B cell (primary cell): ENCODE measurements around the gene YIPF2. TPM values are rescaled to one million over a fixed set of nuclear protein-coding genes. Genes with fewer than 3 reads are reported as not detected.

Experiments
- ATAC-seq: fragments of 200-7000 bp; cut with Tn5 transposase; one replicate; pipeline ENCODE4 v1.10.0; 2021; ENCODE audit warnings: low read depth, mild to moderate bottlenecking, moderate number of reproducible peaks, moderate library complexity
- CTCF ChIA-PET: fragments of 350-600 bp; sonication (Branson Sonifier 250); formaldehyde crosslinking; loops from one replicate; lab custom pipeline; 2021; ENCODE audit warnings: antibody characterized with exemption, inconsistent platforms; lab: Charles Lee
- POLR2A ChIA-PET: fragments of 350-600 bp; sonication (Branson Sonifier 250); formaldehyde crosslinking; loops from one replicate; lab custom pipeline; 2021; ENCODE audit warnings: antibody characterized with exemption; lab: Charles Lee
- DNase-seq: peaks from one replicate; pipeline ENCODE4 v3.0.0; 2013
- H2AFZ ChIP-seq: 2 replicates; pipeline ENCODE4 v1.6.1; 2012; ENCODE audit warnings: mild to moderate bottlenecking, low read depth, low read length; ENCODE audit not compliant: insufficient read depth, poor library complexity, severe bottlenecking
- H3K27ac ChIP-seq, 2 donors: 1 replicate in 1 of 2; 2 replicates in 1 of 2; pipeline ENCODE4 v1.5.1; 2012 to 2013; ENCODE audit warnings: low read length in 2 of 2, mild to moderate bottlenecking in 2 of 2, moderate library complexity in 1 of 2
- H3K27me3 ChIP-seq, 4 experiments: fragments of 200-600 bp in 1 of 4; sonication (generic) in 1 of 4; replicated peaks in 1 of 4; 1 replicate in 2 of 4; 2 replicates in 2 of 4; pipeline versions ENCODE4 v1.6.1 to v1.7.0; 2013 to 2016; ENCODE audit warnings: low read length in 3 of 4, mild to moderate bottlenecking in 2 of 4, mixed read lengths in 1 of 4, moderate library complexity in 1 of 4; ENCODE audit not compliant: insufficient read depth in 4 of 4, control insufficient read depth in 3 of 4; ENCODE audit errors: control extremely low read depth in 1 of 4
- H3K36me3 ChIP-seq, 2 experiments: replicated peaks in 1 of 2; 1 replicate in 1 of 2; 2 replicates in 1 of 2; pipeline versions ENCODE4 v1.6.1 to v1.7.1; 2013; ENCODE audit warnings: low read length in 1 of 2; ENCODE audit not compliant: insufficient read depth in 2 of 2, control insufficient read depth in 1 of 2; ENCODE audit errors: control extremely low read depth in 1 of 2, extremely low read depth in 1 of 2
- H3K4me1 ChIP-seq, 2 donors: fragments of 200-600 bp in 1 of 2; sonication (generic) in 1 of 2; 1 replicate in 1 of 2; 2 replicates in 1 of 2; pipeline versions ENCODE4 v1.5.1 to v1.6.1; 2013 to 2017; ENCODE audit warnings: low read length in 2 of 2; ENCODE audit not compliant: control insufficient read depth in 2 of 2, insufficient read depth in 2 of 2
- H3K4me2 ChIP-seq: replicated peaks from 2 replicates; pipeline ENCODE3; 2012; ENCODE audit warnings: mild to moderate bottlenecking, low read depth, low read length; ENCODE audit not compliant: poor library complexity, severe bottlenecking
- H3K4me3 ChIP-seq, 5 experiments: fragments of 200-600 bp in 1 of 5; sonication (generic) in 1 of 5; 1 replicate in 3 of 5; 2 replicates in 2 of 5; pipeline versions ENCODE4 v1.5.1 to v1.7.0; 2011 to 2016; ENCODE audit warnings: low read length in 4 of 5, mild to moderate bottlenecking in 4 of 5, low read depth in 2 of 5, control low read depth in 1 of 5, moderate library complexity in 1 of 5; ENCODE audit not compliant: insufficient read depth in 1 of 5; ENCODE audit errors: control extremely low read depth in 1 of 5, extremely low read depth in 1 of 5
- H3K79me2 ChIP-seq: fragments of 200-600 bp; sonication (generic); one replicate; pipeline ENCODE4 v1.6.0; 2016; ENCODE audit warnings: low read length; ENCODE audit not compliant: control insufficient read depth, insufficient read depth
- H3K9ac ChIP-seq: fragments of 200-600 bp; sonication (generic); 2 replicates; pipeline ENCODE4 v1.6.1; 2017; ENCODE audit warnings: mild to moderate bottlenecking, low read length, moderate library complexity
- H3K9me3 ChIP-seq, 3 donors: one replicate each; pipeline versions ENCODE4 v1.6.1 to v1.7.1; 2013; ENCODE audit warnings: low read length in 2 of 3; ENCODE audit not compliant: control insufficient read depth in 2 of 3, insufficient read depth in 1 of 3; ENCODE audit errors: control extremely low read depth in 1 of 3
- H4K20me1 ChIP-seq: 2 replicates; pipeline ENCODE4 v1.6.0; 2012; ENCODE audit warnings: mild to moderate bottlenecking, low read length; ENCODE audit not compliant: insufficient read depth, control insufficient read depth, poor library complexity, severe bottlenecking
- H3K27ac Mint-ChIP-seq: one replicate; pipeline ENCODE4 v1.8.0; 2021; ENCODE audit warnings: mixed read lengths
- H3K27me3 Mint-ChIP-seq: one replicate; pipeline ENCODE4 v1.8.0; 2021; ENCODE audit warnings: mixed read lengths
- H3K4me1 Mint-ChIP-seq: one replicate; pipeline ENCODE4 v1.8.0; 2021; ENCODE audit warnings: mixed read lengths
- H3K4me3 Mint-ChIP-seq: one replicate; pipeline ENCODE4 v1.8.0; 2021; ENCODE audit warnings: mixed read lengths
- H3K9me3 Mint-ChIP-seq: one replicate; pipeline ENCODE4 v1.8.0; 2022; ENCODE audit warnings: mixed read lengths; ENCODE audit not compliant: insufficient read depth
- CTCF ChIP-seq: fragments of 200-600 bp; IDR thresholded peaks from one replicate; pipeline ENCODE4 v1.8.0; 2022; ENCODE audit warnings: antibody characterized with exemption, mild to moderate bottlenecking
- EZH2 ChIP-seq: IDR thresholded peaks from 2 replicates; pipeline ENCODE4 v1.6.1; 2012; ENCODE audit warnings: borderline replicate concordance, low read depth, mild to moderate bottlenecking, moderate library complexity, low read length; ENCODE audit not compliant: insufficient read depth, poor library complexity, severe bottlenecking
- WGBS: methylation state at CpG from one replicate; pipeline ENCODE4 v1.1.5; 2013; ENCODE audit warnings: missing lambda C conversion rate; ENCODE audit not compliant: insufficient coverage; 5-methylcytosine and 5-hydroxymethylcytosine counted together
- intact Hi-C: fragments of 100-400 bp; cut with micrococcal nuclease; formaldehyde crosslinking; loops from one replicate; pipeline ENCODE4 v1.10.0; 2022
- polyA plus RNA-seq: library from polyadenylated mRNA; depleted of rRNA; stranded (reverse); fragments of >200 nt; gene quantifications from 2 replicates; pipeline ENCODE4 v1.2.3, GENCODE V29; 2012
- total RNA-seq, 2 donors: library from RNA; stranded (reverse); fragments of 120-200 nt in 1 of 2; gene quantifications; 1 replicate in 1 of 2; 2 replicates in 1 of 2; pipeline versions ENCODE4 v1.2.3 to v1.2.4, GENCODE V29; 2013 to 2022

The YIPF2 gene
- total and polyA plus RNA-seq, 2 donors (not counting 1 experiment from before 2014, with no cell fraction given) = 19.8 to 34.8 TPM

GRCh38 chr19:10885201-10886169 lies 43.0 kb downstream of the YIPF2 start:
- no peaks in the 10 kb centered on the region for H3K9me3 ChIP-seq
- H3K4me3 ChIP-seq = no peak overlapping the region
- no peaks in the 10 kb centered on the region for H3K36me3 ChIP-seq
- Mint-ChIP-seq H3K27ac (no peak overlapping the region), H3K27me3 (no peaks in the 10 kb centered on the region), H3K4me1 (peaks cover 8% of the 10 kb centered on the region), H3K4me3 (no peak overlapping the region), H3K9me3 (no peaks in the 10 kb centered on the region)
- no peak overlapping the region for H3K27ac ChIP-seq
- H3K79me2 ChIP-seq = peaks cover 87% of the 10 kb centered on the region
- ChIA-PET POLR2A (no interaction called here), CTCF (no interaction called here)
- WGBS = 97% methylated on average over 13 of the region's 20 CpGs
- H3K4me2 ChIP-seq = no peak overlapping the region
- TF ChIP-seq CTCF = no peak
- H4K20me1 ChIP-seq = peaks cover 76% of the 10 kb centered on the region
- no peak for DNase-seq
- H3K4me1 ChIP-seq = peaks cover 0 to 7% of the 10 kb centered on the region in 2 donors
- no peak overlapping the region for H2AFZ ChIP-seq
- H3K9ac ChIP-seq = no peak overlapping the region
- H3K27me3 ChIP-seq = no peaks in the 10 kb centered on the region
- intact Hi-C loops = no loop called here
- no peak for ATAC-seq

- Histone ChIP-seq H3K4me1 (peaks cover 0 to 9% of the 10 kb centered on the region in 2 donors), H3K9me3 (peaks cover 0 to 1% (median 0%) of the 10 kb centered on the region in 3 donors), H3K4me3 (no peak overlapping the region), H2AFZ (no peak overlapping the region), H3K4me2 (no peak overlapping the region), H3K9ac (no peak overlapping the region), H3K79me2 (peaks cover 91% of the 10 kb centered on the region), H4K20me1 (peaks cover 88% of the 10 kb centered on the region), H3K27me3 (no peaks in the 10 kb centered on the region), H3K27ac (no peak overlapping the region), H3K36me3 (no peaks in the 10 kb centered on the region)
- Mint-ChIP-seq H3K9me3 (no peaks in the 10 kb centered on the region), H3K4me1 (peaks cover 12% of the 10 kb centered on the region), H3K27ac (no peak overlapping the region), H3K27me3 (no peaks in the 10 kb centered on the region), H3K4me3 (no peak overlapping the region)
- ATAC-seq (no peak), DNase-seq (no peak)
- intact Hi-C loops = no loop called here
- POLR2A ChIA-PET = no interaction called here
- WGBS = 100% methylated on average over 2 of the region's 2 CpGs
- CTCF ChIA-PET = interaction anchor here (0.7 kb wide), 1 partner anchor 423 kb away, joined by 3 read pairs; no protein-coding TSS in a partner anchor
- no peak for TF ChIP-seq EZH2
- TF ChIP-seq CTCF = no peak
Observed at GRCh38 chr19:10884274-10884673, 44.2 kb downstream of the YIPF2 start.
